ENCODE results near the gene HMX2. TPM values are rescaled to one million over a fixed set of nuclear protein-coding genes. Genes with fewer than 3 reads are reported as not detected.
"Not testable (repeated sequence)": the region's sequence is repeated elsewhere in the genome, so short reads cannot be mapped to it uniquely, and the experiment has no call there.

Gene HMX2
- total RNA-seq, 1 donor from 2014 or later, result not detected

GRCh38 chr10:123170961-123171360, 23.0 kb downstream of the HMX2 start:
- H3K27ac Mint-ChIP-seq (ENCODE audit: unreplicated experiment), result no peak overlapping the region

GRCh38 chr10:123171616-123172015, 23.7 kb downstream of the HMX2 start:
- H3K36me3 Mint-ChIP-seq (ENCODE audit: unreplicated experiment), result peaks cover 32% of the 10 kb centered on the region
- not testable (repeated sequence) for H3K4me3 Mint-ChIP-seq (ENCODE audit: unreplicated experiment); H3K27me3 Mint-ChIP-seq (ENCODE audit: unreplicated experiment); DNase-seq (ENCODE audit: extremely low spot score, unreplicated experiment); H3K4me1 Mint-ChIP-seq (ENCODE audit: unreplicated experiment); H3K9me3 Mint-ChIP-seq (ENCODE audit: unreplicated experiment); H3K27ac Mint-ChIP-seq (ENCODE audit: unreplicated experiment)

More at GRCh38 chr10:123170961-123171360, 23.0 kb downstream of the HMX2 start:
- peaks cover 32% of the 10 kb centered on the region for H3K36me3 Mint-ChIP-seq (ENCODE audit: unreplicated experiment)
- no peak for DNase-seq (ENCODE audit: extremely low spot score, unreplicated experiment)
- no peak overlapping the region for H3K4me3 Mint-ChIP-seq (ENCODE audit: unreplicated experiment)
- H3K27me3 Mint-ChIP-seq (ENCODE audit: unreplicated experiment), result no peaks in the 10 kb centered on the region
- H3K9me3 Mint-ChIP-seq (ENCODE audit: unreplicated experiment), result no peaks in the 10 kb centered on the region
- no peaks in the 10 kb centered on the region for H3K4me1 Mint-ChIP-seq (ENCODE audit: unreplicated experiment)
- TF ChIP-seq, protein P1, sequence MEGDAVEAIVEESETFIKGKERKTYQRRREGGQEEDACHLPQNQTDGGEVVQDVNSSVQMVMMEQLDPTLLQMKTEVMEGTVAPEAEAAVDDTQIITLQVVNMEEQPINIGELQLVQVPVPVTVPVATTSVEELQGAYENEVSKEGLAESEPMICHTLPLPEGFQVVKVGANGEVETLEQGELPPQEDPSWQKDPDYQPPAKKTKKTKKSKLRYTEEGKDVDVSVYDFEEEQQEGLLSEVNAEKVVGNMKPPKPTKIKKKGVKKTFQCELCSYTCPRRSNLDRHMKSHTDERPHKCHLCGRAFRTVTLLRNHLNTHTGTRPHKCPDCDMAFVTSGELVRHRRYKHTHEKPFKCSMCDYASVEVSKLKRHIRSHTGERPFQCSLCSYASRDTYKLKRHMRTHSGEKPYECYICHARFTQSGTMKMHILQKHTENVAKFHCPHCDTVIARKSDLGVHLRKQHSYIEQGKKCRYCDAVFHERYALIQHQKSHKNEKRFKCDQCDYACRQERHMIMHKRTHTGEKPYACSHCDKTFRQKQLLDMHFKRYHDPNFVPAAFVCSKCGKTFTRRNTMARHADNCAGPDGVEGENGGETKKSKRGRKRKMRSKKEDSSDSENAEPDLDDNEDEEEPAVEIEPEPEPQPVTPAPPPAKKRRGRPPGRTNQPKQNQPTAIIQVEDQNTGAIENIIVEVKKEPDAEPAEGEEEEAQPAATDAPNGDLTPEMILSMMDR (IDR thresholded peaks at IDR 0.05), result no peak

GRCh38 chr10:123175389-123176387, 27.8 kb downstream of the HMX2 start:
- DNase-seq (ENCODE audit: extremely low spot score, unreplicated experiment), result no peak
- Mint-ChIP-seq H3K4me3 (ENCODE audit: unreplicated experiment) (no peak overlapping the region), H3K9me3 (ENCODE audit: unreplicated experiment) (peaks cover 8% of the 10 kb centered on the region), H3K4me1 (ENCODE audit: unreplicated experiment) (no peaks in the 10 kb centered on the region), H3K36me3 (ENCODE audit: unreplicated experiment) (peaks cover 33% of the 10 kb centered on the region), H3K27me3 (ENCODE audit: unreplicated experiment) (no peaks in the 10 kb centered on the region), H3K27ac (ENCODE audit: unreplicated experiment) (no peak overlapping the region)
- TF ChIP-seq, protein P1 (IDR thresholded peaks at IDR 0.05), result no peak

DNA sequence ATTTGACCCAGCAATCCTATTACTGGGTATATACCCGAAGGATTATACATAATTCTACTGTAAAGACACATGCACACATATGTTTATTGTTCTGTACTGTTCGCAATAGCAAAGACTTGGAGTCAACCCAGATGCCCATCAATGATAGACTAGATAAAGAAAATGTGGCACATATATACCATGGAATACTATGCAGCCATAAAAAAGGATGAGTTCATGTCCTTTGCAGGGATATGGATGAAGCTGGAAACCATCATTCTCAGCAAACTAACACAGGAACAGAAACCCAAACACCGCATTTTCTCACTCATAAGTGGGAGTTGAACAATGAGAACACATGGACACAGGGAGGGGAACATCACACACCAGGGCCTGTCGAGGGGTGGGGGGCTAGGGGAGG, 30.5 kb downstream of the HMX2 start:
- not testable (repeated sequence) for H3K27me3 Mint-ChIP-seq (ENCODE audit: unreplicated experiment); H3K27ac Mint-ChIP-seq (ENCODE audit: unreplicated experiment); DNase-seq (ENCODE audit: extremely low spot score, unreplicated experiment); H3K4me1 Mint-ChIP-seq (ENCODE audit: unreplicated experiment); H3K4me3 Mint-ChIP-seq (ENCODE audit: unreplicated experiment)
- Mint-ChIP-seq H3K9me3 (ENCODE audit: unreplicated experiment) (peaks cover 11% of the 10 kb centered on the region), H3K36me3 (ENCODE audit: unreplicated experiment) (peaks cover 33% of the 10 kb centered on the region)

DNA sequence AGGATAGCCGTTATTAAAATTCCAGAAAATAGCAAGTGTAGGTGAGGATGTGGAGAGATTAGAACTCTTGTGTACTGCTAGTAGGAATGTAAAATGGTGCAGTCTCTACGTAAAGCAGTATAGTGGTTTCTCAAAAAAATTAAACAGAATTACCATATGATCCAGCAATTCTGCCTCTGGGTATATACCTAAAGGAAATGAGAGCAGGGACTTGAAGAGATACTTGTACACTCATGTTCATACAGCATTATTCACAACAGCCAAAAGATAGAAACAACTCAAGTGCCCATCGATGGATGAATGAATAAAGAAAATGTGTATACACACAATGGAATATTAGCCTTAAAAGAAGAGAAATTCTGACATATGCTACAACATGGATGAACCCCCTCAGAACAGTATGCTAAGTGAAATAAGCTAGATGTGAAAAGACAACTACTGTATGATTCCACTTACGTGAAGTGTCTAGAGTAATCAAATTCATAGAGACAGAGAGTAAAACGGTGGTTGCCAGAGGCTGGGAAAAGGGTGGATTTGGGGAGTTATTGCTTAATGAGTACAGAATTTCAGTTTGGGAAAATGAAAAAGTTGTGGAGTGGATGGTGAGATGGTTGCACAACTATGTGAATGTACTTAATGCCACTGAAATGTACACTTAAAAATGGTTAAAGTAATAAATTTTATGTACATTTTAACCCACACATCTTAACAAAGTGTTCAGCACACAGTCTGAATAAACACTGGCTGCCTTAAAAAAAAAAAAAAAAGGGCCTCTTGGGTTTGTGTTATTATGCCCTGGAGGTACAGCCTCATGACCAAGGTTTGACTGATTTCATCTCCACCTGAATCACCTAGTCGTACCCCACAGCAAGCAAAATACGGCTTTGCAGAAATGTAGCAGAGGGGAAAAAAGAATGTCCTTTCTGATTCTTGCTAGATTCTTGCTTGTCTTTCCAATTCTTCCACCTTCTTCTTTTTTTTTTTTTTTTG, 32.5 kb downstream of the HMX2 start:
- no peak for DNase-seq (ENCODE audit: extremely low spot score, unreplicated experiment)
- no peaks in the 10 kb centered on the region for H3K4me1 Mint-ChIP-seq (ENCODE audit: unreplicated experiment)
- H3K36me3 Mint-ChIP-seq (ENCODE audit: unreplicated experiment), result peaks cover 34% of the 10 kb centered on the region
- peaks cover 20% of the 10 kb centered on the region for H3K9me3 Mint-ChIP-seq (ENCODE audit: unreplicated experiment)
- H3K4me3 Mint-ChIP-seq (ENCODE audit: unreplicated experiment), result no peak overlapping the region
- TF ChIP-seq, protein P1 (IDR thresholded peaks at IDR 0.05), result no peak
- no peaks in the 10 kb centered on the region for H3K27me3 Mint-ChIP-seq (ENCODE audit: unreplicated experiment)
- H3K27ac Mint-ChIP-seq (ENCODE audit: unreplicated experiment), result no peak overlapping the region

Measured in osteocyte (in vitro differentiated cells).